HepG2 (cell line): ENCODE results near the gene PTCRA. TPM values are rescaled to one million over a fixed set of nuclear protein-coding genes. Genes with fewer than 3 reads are reported as not detected.

Source experiments
- CHD4 ChIP-seq: fragments of 200-600 bp; sonication (generic); IDR thresholded peaks from 2 replicates; pipeline ENCODE4 v1.7.0; 2017; ENCODE audit warnings: mild to moderate bottlenecking, low read length, borderline replicate concordance
- E2F2 ChIP-seq: sonication (generic); formaldehyde crosslinking; IDR thresholded peaks from 2 replicates; pipeline ENCODE4 v1.4.0; 2020; ENCODE audit warnings: missing genetic modification reagents, borderline replicate concordance
- HINFP ChIP-seq: sonication (generic); formaldehyde crosslinking; IDR thresholded peaks from 2 replicates; pipeline ENCODE4 v1.4.0; 2020; ENCODE audit warnings: low read depth, mild to moderate bottlenecking, missing genetic modification reagents
- MED1 ChIP-seq: sonication (generic); formaldehyde crosslinking; IDR thresholded peaks from 2 replicates; pipeline ENCODE4 v1.4.0; 2020; ENCODE audit warnings: missing genetic modification reagents
- NONO ChIP-seq, 2 experiments: fragments of 450-650 bp in 1 of 2; sonication (generic) in 1 of 2; formaldehyde crosslinking in 1 of 2; IDR thresholded peaks in 1 of 2; conservative IDR thresholded peaks in 1 of 2; 2 replicates each; pipeline versions ENCODE4 v1.6.1 to v1.8.0; 2017 to 2022; ENCODE audit warnings: mild to moderate bottlenecking in 1 of 2, missing genetic modification reagents in 1 of 2, moderate library complexity in 1 of 2
- PAF1 ChIP-seq: IDR thresholded peaks from 2 replicates; pipeline ENCODE4 v1.6.1; 2016; ENCODE audit warnings: missing genetic modification reagents, missing compliant biosample characterization
- PAX8 ChIP-seq: sonication (generic); formaldehyde crosslinking; IDR thresholded peaks from 2 replicates; pipeline ENCODE4 v1.8.0; 2022; ENCODE audit warnings: mild to moderate bottlenecking, missing genetic modification reagents, borderline replicate concordance
- POGZ ChIP-seq: sonication (generic); formaldehyde crosslinking; IDR thresholded peaks from 2 replicates; pipeline ENCODE4 v1.4.0; 2020; ENCODE audit warnings: mild to moderate bottlenecking, missing genetic modification reagents
- SALL1 ChIP-seq: sonication (generic); formaldehyde crosslinking; IDR thresholded peaks from 2 replicates; pipeline ENCODE4 v1.8.0; 2022; ENCODE audit warnings: mild to moderate bottlenecking, missing genetic modification reagents
- SOX6 ChIP-seq, 2 experiments: fragments of 450-650 bp in 1 of 2; sonication (generic) in 1 of 2; formaldehyde crosslinking in 1 of 2; IDR thresholded peaks; 2 replicates each; pipeline versions ENCODE4 v1.4.0 to v1.6.1; 2017 to 2020; ENCODE audit warnings: antibody characterized with exemption in 1 of 2, mild to moderate bottlenecking in 1 of 2, missing genetic modification reagents in 1 of 2
- SRY ChIP-seq: sonication (generic); formaldehyde crosslinking; IDR thresholded peaks from 2 replicates; pipeline ENCODE4 v1.8.0; 2022; ENCODE audit warnings: mild to moderate bottlenecking, missing genetic modification reagents
- TBP ChIP-seq: sonication (generic); formaldehyde crosslinking; IDR thresholded peaks from 2 replicates; pipeline ENCODE4 v1.5.0; 2020; ENCODE audit warnings: missing genetic modification reagents
- TBX2 ChIP-seq: sonication (generic); formaldehyde crosslinking; IDR thresholded peaks from 2 replicates; pipeline ENCODE4 v1.5.0; 2020; ENCODE audit warnings: missing genetic modification reagents, mild to moderate bottlenecking, borderline replicate concordance
- TFAP4 ChIP-seq: sonication (generic); IDR thresholded peaks from 2 replicates; pipeline ENCODE4 v1.6.1; 2016; ENCODE audit warnings: low read depth, borderline replicate concordance
- TFDP1 ChIP-seq: IDR thresholded peaks from 2 replicates; pipeline ENCODE4 v1.6.1; 2016; ENCODE audit warnings: missing compliant biosample characterization, missing genetic modification reagents, borderline replicate concordance
- ZBTB7B ChIP-seq: sonication (generic); formaldehyde crosslinking; IDR thresholded peaks from 2 replicates; pipeline ENCODE4 v1.4.0; 2020; ENCODE audit warnings: missing genetic modification reagents
- ZFX ChIP-seq: sonication (generic); formaldehyde crosslinking; IDR thresholded peaks from 2 replicates; pipeline ENCODE4 v1.4.0; 2020; ENCODE audit warnings: mild to moderate bottlenecking, low read depth, missing genetic modification reagents, moderate library complexity
- ZFY ChIP-seq: sonication (generic); formaldehyde crosslinking; IDR thresholded peaks from 2 replicates; pipeline ENCODE4 v1.4.0; 2020; ENCODE audit warnings: missing genetic modification reagents
- ZNF580 ChIP-seq: IDR thresholded peaks from 2 replicates; pipeline ENCODE4 v1.6.1; 2016; ENCODE audit warnings: low read depth, borderline replicate concordance
- ZNF720 ChIP-seq: sonication (generic); formaldehyde crosslinking; IDR thresholded peaks from 2 replicates; pipeline ENCODE4 v1.4.0; 2020; ENCODE audit warnings: missing genetic modification reagents
- ZNF773 ChIP-seq: sonication (generic); formaldehyde crosslinking; IDR thresholded peaks from 2 replicates; pipeline ENCODE4 v1.4.0; 2020; ENCODE audit warnings: missing genetic modification reagents, borderline replicate concordance
- polyA plus RNA-seq, 8 experiments: library from polyadenylated mRNA; depleted of rRNA in 3 of 8; stranded (reverse) in 7 of 8; unstranded in 1 of 8; fragments of >200 nt; fragmentation: Illumina TruSeq in 4 of 8; extraction: Trizol in 4 of 8; gene quantifications; 2 replicates each; pipeline versions ENCODE4 v1.2.1 to v1.2.3, GENCODE V29; 2011 to 2016; ENCODE audit warnings: low read depth in 4 of 8, missing spikeins in 1 of 8, mixed read lengths in 1 of 8; ENCODE audit not compliant: insufficient read depth in 1 of 8
- total RNA-seq, 5 experiments: library from RNA; depleted of rRNA; stranded (reverse); fragments of >200 nt; fragmentation: Illumina TruSeq; extraction: Trizol; gene quantifications; 2 replicates each; pipeline ENCODE4 v1.2.3, GENCODE V29; 2016; ENCODE audit warnings: low read depth in 1 of 5
- TF ChIP-seq, protein P1 (sequence below): sonication (generic); formaldehyde crosslinking; IDR thresholded peaks from 2 replicates; pipeline ENCODE4 v1.4.0; 2020; ENCODE audit warnings: missing genetic modification reagents, mild to moderate bottlenecking, borderline replicate concordance
- TF ChIP-seq, protein P2 (sequence below): sonication (generic); formaldehyde crosslinking; IDR thresholded peaks from 2 replicates; pipeline ENCODE4 v1.8.0; 2022; ENCODE audit warnings: mild to moderate bottlenecking, missing genetic modification reagents, moderate library complexity

The PTCRA gene
- total and polyA plus RNA-seq, 2 of the 13 experiments (the other 11 are each of a cell fraction or from before 2014, with no cell fraction given): not detected

GRCh38 chr6:42942444-42942843 lies 26.6 kb downstream of the PTCRA start (continued):
- TF ChIP-seq E2F2 (CRISPR knock-in tag) (no peak), SALL1 (CRISPR knock-in tag) (peak; percentile 64), CHD4 (no peak), TBP (CRISPR knock-in tag) (no peak), ZNF720 (CRISPR knock-in tag) (no peak), TFAP4 (no peak), POGZ (no peak), PAX8 (no peak), TBX2 (CRISPR knock-in tag) (0 out of 2 replicates have a peak, but pooled peaks have one; percentile 46), HINFP (CRISPR knock-in tag) (no peak), MED1 (no peak), ZFY (CRISPR knock-in tag) (peak; percentile 60; the same call in 1 of the 2 replicates), ZBTB7B (peak; percentile 68), SOX6 (IDR thresholded peaks at IDR 0.05) (no peak), SOX6 (CRISPR knock-in tag; IDR thresholded peaks at IDR 0.05) (0 out of 2 replicates have a peak, but pooled peaks have one; percentile 25), SRY (CRISPR knock-in tag) (0 out of 2 replicates have a peak, but pooled peaks have one; percentile 11), ZFX (peak; percentile 69), ZNF773 (CRISPR knock-in tag) (no peak), ZNF580 (CRISPR knock-in tag) (peak; percentile 29; the same call in 1 of the 2 replicates), TFDP1 (CRISPR knock-in tag) (no peak), PAF1 (no peak), NONO (IDR thresholded peaks at IDR 0.05) (no peak), NONO (CRISPR knock-in tag; conservative IDR thresholded peaks at IDR 0.05) (no peak)
- TF ChIP-seq, protein P1, sequence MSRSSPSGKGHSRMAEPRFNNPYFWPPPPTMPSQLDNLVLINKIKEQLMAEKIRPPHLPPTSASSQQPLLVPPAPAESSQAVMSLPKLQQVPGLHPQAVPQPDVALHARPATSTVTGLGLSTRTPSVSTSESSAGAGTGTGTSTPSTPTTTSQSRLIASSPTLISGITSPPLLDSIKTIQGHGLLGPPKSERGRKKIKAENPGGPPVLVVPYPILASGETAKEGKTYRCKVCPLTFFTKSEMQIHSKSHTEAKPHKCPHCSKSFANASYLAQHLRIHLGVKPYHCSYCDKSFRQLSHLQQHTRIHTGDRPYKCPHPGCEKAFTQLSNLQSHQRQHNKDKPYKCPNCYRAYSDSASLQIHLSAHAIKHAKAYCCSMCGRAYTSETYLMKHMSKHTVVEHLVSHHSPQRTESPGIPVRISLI (CRISPR knock-in tag): peak; percentile 83
- TF ChIP-seq, protein P2, sequence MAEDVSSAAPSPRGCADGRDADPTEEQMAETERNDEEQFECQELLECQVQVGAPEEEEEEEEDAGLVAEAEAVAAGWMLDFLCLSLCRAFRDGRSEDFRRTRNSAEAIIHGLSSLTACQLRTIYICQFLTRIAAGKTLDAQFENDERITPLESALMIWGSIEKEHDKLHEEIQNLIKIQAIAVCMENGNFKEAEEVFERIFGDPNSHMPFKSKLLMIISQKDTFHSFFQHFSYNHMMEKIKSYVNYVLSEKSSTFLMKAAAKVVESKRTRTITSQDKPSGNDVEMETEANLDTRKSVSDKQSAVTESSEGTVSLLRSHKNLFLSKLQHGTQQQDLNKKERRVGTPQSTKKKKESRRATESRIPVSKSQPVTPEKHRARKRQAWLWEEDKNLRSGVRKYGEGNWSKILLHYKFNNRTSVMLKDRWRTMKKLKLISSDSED (CRISPR knock-in tag): no peak
